Left lobe of liver (tissue), 2 donors: ENCODE results near the gene NELFE. TPM values are rescaled to one million over a fixed set of nuclear protein-coding genes. Genes with fewer than 3 reads are reported as not detected.
"Not testable (repeated sequence)": the region's sequence is repeated elsewhere in the genome, so short reads cannot be mapped to it uniquely, and the experiment has no call there.

Experiments used
- ATAC-seq: fragments of 200-7000 bp; cut with Tn5 transposase; one replicate; pipeline ENCODE4 v1.9.1; 2020; ENCODE audit warnings: mild to moderate bottlenecking, moderate library complexity
- DNase-seq: peaks from one replicate; pipeline ENCODE4 v3.0.0-alpha.2; 2020; ENCODE audit warnings: low spot score
- total RNA-seq: library from RNA; stranded (reverse); gene quantifications from one replicate; pipeline ENCODE4 v1.2.1, GENCODE V29; 2021
- donor health status: DM: no; HTN: no; CAD: no; lungs with moderate emphysema.
- donor health status: DM: no; HTN: yes; CAD: no.

The NELFE gene
- total RNA-seq, 1 donor from 2014 or later, result 15.3 TPM

DNA sequence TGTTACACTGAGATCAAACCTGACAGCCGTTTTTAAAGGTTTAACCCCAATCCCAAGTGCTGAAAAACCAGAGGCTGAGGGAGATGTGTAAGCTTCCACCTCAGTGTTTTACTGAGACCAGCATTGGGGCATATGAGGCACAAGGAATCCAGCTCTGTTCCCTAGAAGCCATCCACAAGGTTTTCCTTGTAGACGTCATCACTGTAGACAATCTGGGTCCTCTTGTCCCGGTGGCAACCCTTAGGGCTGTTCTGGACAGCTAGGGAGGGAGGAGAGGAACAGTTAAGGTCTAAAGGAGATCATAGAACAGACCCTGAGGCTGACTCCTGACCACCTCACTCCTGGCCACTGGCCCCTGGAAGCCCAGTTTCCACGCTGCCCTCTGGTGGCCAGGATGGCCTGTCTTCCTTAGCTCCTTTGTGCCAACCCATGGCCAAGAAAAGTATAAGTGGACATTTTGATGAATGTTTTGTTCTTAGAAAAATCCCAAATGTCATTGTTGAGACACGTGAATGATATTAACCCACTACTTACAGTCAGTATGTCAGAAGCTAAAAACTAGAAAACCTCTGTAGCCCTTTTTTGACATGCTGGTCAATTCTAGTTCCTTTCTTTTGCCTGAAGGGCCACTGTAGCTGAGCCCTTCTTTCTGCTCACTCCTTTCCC is 6.5 kb downstream of the NELFE start:
- DNase-seq, result no peak
- ATAC-seq, result peak; percentile 74

GRCh38 chr6:31949926-31950548 is 8.7 kb downstream of the NELFE start:
- DNase-seq (no peak), ATAC-seq (no peak)

- ATAC-seq, result no peak
These were observed 9.9 kb downstream of the NELFE start for GRCh38 chr6:31948753-31949413.

GRCh38 chr6:31948306-31948705 is 10.5 kb downstream of the NELFE start:
- ATAC-seq, result no peak
- no peak for DNase-seq

More at GRCh38 chr6:31948753-31949413, 9.9 kb downstream of the NELFE start:
- no peak for DNase-seq

GRCh38 chr6:31947864-31948263 is 10.9 kb downstream of the NELFE start:
- no peak for ATAC-seq

DNA sequence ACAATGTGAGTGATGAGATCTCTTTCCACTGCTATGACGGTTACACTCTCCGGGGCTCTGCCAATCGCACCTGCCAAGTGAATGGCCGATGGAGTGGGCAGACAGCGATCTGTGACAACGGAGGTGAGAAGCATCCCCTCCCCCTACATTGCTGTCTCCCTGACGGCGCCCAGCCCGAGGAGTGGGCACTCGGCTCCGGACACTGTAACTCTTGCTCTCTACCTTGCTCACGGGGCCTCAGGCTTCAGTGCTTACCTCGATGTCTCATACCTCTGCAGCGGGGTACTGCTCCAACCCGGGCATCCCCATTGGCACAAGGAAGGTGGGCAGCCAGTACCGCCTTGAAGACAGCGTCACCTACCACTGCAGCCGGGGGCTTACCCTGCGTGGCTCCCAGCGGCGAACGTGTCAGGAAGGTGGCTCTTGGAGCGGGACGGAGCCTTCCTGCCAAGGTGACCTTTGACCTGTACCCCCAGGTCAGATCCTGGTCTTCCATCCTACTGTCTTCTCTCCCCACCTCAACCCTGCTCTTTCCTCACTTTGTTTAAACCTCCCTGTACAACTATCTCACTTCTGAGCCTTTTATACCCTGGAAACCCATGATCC is 11.6 kb downstream of the NELFE start:
- ATAC-seq, result peak; percentile 0
- DNase-seq, result no peak

More at GRCh38 chr6:31947864-31948263, 10.9 kb downstream of the NELFE start:
- DNase-seq, result no peak

DNA sequence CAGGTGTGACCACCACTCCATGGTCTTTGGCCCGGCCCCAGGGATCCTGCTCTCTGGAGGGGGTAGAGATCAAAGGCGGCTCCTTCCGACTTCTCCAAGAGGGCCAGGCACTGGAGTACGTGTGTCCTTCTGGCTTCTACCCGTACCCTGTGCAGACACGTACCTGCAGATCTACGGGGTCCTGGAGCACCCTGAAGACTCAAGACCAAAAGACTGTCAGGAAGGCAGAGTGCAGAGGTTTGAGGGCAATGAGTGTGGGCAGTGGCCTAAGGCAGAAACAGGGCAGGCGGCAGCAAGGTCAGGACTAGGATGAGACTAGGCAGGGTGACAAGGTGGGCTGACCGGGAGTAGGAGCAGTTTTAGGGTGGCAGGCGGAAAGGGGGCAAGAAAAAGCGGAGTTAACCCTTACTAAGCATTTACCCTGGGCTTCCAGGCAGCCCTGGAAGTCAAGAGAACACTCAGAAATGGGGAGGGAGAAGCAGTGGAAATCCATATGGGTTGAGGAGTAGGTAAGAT is 12.3 kb downstream of the NELFE start:
- ATAC-seq (peak; percentile 5), DNase-seq (no peak)

DNA sequence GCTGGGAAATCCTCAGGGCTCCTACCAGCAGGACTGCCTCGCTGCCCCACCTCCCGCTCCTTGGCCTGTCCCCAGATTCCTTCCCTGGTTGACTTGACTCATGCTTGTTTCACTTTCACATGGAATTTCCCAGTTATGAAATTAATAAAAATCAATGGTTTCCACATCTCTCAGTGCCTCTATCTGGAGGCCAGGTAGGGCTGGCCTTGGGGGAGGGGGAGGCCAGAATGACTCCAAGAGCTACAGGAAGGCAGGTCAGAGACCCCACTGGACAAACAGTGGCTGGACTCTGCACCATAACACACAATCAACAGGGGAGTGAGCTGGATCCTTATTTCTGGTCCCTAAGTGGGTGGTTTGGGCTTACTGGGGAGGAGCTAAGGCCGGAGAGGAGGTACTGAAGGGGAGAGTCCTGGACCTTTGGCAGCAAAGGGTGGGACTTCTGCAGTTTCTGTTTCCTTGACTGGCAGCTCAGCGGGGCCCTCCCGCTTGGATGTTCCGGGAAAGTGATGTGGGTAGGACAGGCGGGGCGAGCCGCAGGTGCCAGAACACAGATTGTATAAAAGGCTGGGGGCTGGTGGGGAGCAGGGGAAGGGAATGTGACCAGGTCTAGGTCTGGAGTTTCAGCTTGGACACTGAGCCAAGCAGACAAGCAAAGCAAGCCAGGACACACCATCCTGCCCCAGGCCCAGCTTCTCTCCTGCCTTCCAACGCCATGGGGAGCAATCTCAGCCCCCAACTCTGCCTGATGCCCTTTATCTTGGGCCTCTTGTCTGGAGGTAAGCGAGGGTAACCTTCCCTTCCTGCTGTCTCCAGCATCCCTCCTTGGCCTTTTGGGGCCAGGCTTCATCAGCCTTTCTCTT is 13.0 kb downstream of the NELFE start, which contains the start of gene CFB:
Gene CFB (plus strand): TSS at position 589 of the 863 bp plus-strand sequence. CDS start 127 bp downstream, at position 716.
- ATAC-seq (peak; percentile 87), DNase-seq (peak; percentile 97)

DNA sequence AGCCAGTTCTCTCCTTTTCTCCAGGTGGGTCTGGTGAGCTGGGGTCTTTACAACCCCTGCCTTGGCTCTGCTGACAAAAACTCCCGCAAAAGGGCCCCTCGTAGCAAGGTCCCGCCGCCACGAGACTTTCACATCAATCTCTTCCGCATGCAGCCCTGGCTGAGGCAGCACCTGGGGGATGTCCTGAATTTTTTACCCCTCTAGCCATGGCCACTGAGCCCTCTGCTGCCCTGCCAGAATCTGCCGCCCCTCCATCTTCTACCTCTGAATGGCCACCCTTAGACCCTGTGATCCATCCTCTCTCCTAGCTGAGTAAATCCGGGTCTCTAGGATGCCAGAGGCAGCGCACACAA is 13.6 kb downstream of the NELFE start:
- ATAC-seq (no peak), DNase-seq (no peak)

GRCh38 chr6:31943742-31944141 is 15.0 kb downstream of the NELFE start:
- ATAC-seq, result no peak
- DNase-seq, result no peak

DNA sequence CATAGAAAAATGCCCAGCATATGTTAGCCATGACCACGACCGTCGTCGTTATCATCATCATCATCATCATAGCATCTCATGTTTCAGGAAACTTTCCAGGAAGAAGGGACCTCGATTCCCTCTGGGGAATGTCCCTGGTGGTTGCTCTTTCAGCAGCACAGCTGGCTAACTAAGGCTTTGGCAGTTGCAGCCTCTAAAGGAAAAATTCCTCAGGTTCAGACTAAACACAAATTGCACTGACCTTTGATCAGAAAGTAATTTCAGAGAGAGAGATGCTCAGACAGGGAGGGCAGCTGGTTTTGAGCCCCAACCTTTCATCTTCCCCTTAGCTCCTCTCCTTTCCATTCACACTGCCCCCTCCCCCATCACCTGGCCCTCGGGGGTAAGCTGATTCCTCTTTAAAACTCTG is 18.5 kb downstream of the NELFE start:
- DNase-seq, result no peak
- no peak for ATAC-seq

DNA sequence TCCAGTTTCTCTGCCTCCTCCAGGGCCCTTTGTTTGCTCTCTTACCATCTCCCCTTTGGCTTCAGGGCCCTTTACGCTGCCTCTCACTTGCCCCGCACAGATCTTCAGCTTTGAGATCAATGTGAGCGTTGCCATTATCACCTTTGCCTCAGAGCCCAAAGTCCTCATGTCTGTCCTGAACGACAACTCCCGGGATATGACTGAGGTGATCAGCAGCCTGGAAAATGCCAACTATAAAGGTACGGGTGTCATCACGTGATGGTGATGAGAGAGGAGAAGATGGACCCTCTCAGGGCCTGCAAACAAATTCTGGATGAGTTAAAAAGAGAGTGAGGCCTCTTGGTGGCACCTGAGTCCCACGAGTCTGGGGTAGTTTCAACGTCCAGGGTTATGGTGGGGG is 22.9 kb downstream of the NELFE start:
- no peak for DNase-seq

DNA sequence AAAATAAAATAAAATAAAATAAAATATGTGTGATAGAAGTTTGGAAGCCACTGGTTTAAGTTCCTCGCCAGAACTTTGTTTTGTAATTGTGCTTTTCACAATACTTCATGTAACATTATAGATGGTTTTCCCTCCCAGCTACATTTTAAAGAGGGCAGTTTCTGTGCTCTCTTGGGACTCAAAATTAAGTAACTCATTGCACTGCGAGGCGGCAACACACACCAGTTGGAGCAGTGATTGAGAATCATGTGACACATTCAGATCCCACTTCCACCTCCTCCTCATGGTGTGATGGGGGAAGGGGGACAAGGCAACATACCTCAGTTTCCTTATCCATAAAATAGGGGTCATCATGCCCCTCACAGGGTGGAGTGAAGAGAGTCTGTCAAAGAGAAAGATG is 23.8 kb downstream of the NELFE start:
- ATAC-seq (no peak), DNase-seq (no peak)

More for the DNA sequence above, 22.9 kb downstream of the NELFE start:
- ATAC-seq, result peak; percentile 70

DNA sequence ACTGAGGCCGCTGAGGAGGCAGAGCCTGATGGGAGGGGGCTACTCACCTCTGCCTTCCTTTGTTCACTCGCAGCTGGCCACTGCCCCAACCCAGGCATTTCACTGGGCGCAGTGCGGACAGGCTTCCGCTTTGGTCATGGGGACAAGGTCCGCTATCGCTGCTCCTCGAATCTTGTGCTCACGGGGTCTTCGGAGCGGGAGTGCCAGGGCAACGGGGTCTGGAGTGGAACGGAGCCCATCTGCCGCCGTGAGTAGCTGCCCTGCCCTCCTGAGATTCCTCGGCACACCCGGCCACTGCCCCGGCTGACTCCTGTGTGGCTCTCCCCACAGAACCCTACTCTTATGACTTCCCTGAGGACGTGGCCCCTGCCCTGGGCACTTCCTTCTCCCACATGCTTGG is 25.2 kb downstream of the NELFE start:
- DNase-seq (no peak), ATAC-seq (no peak)

GRCh38 chr6:31932137-31932536 is 26.6 kb downstream of the NELFE start:
- not testable (repeated sequence) for ATAC-seq, DNase-seq

GRCh38 chr6:31930962-31931361 is 27.8 kb downstream of the NELFE start:
- no peak for DNase-seq
- no peak for ATAC-seq

GRCh38 chr6:31928672-31928939 is 30.2 kb downstream of the NELFE start:
- ATAC-seq (peak; percentile 16), DNase-seq (no peak)

GRCh38 chr6:31927863-31928671 is 30.7 kb downstream of the NELFE start:
- no peak for DNase-seq

GRCh38 chr6:31927242-31927862 is 31.4 kb downstream of the NELFE start, which contains the start of gene C2:
Gene C2, plus strand, starts transcription at chr6:31927717. Its CDS starts 36 bp downstream, at chr6:31927753.
- peak; percentile 83 for ATAC-seq

More at GRCh38 chr6:31927863-31928671, 30.7 kb downstream of the NELFE start:
- peak; percentile 28 for ATAC-seq

More at GRCh38 chr6:31927242-31927862, 31.4 kb downstream of the NELFE start, which contains the start of gene C2:
- DNase-seq, result peak; percentile 92
